ENCODE data around the gene TBC1D13. TPM values are rescaled to one million over a fixed set of nuclear protein-coding genes. Genes with fewer than 3 reads are reported as not detected.

TBC1D13 gene
- total and polyA plus RNA-seq, 10 of the 15 experiments (the other 5 are each of a cell fraction or from before 2014, with no cell fraction given): 3.0 to 23.1 (median 16.5) TPM

- ATAC-seq (peak; percentile 22), DNase-seq (ENCODE audit: low read depth, low spot score) (no peak), FAIRE-seq (no peak)
- 1% methylated on average over 4 of the region's 7 CpGs for WGBS (ENCODE audit: insufficient coverage, insufficient replicate concordance, low lambda C conversion rate, missing lambda C conversion rate)
- Histone ChIP-seq H2AFZ (ENCODE audit: control insufficient read depth, low read depth, low read length) (peak overlapping the region; percentile 3), H3K27ac (ENCODE audit: control insufficient read depth, insufficient read depth) (peak overlapping the region; percentile 38), H3K4me3 (peak overlapping the region; percentile 97), H3K9ac (ENCODE audit: control insufficient read depth, insufficient read depth, low read length) (peak overlapping the region; percentile 65), H3K36me3 (ENCODE audit: control insufficient read depth in 2 of 2, insufficient read depth in 2 of 2, low read length in 1 of 2) (peaks cover 0 to 1% of the 10 kb centered on the region in 2 experiments; a peak in 3 of 4 replicates), H3K4me2 (ENCODE audit: control insufficient read depth, insufficient read depth) (peak overlapping the region; percentile 64), H3K4me1 (ENCODE audit: control insufficient read depth, insufficient read depth, low read length) (peaks cover 10% of the 10 kb centered on the region), H4K20me1 (ENCODE audit: control insufficient read depth, insufficient read depth) (no peaks in the 10 kb centered on the region), H3K9me3 (replicated peaks; ENCODE audit: control insufficient read depth, insufficient read depth, low read length) (no peaks in the 10 kb centered on the region), H3K27me3 (replicated peaks in 1 of 2; ENCODE audit: control insufficient read depth in 2 of 2, insufficient read depth in 2 of 2, low read length in 1 of 2) (no peaks in the 10 kb centered on the region), H3K79me2 (ENCODE audit: control insufficient read depth, insufficient read depth, low read length) (peaks cover 19% of the 10 kb centered on the region)
- intact Hi-C loops (cut with micrococcal nuclease; ENCODE audit: unreplicated experiment): loop anchor here (2.0 kb wide), 1 partner anchor 15 kb away; no protein-coding TSS in a partner anchor
- SMC1A ChIA-PET (ENCODE audit: uncharacterized antibody, unreplicated experiment): interaction anchor here (0.9 to 2.2 kb wide), 4 partner anchors 16 to 140 kb away, joined by 3 to 18 read pairs (median 6); partner anchors contain the start of genes SPOUT1 and ZER1
- POLR2A ChIA-PET: interaction anchor here (0.6 to 2.3 kb wide), 4 partner anchors 16 to 108 kb away, joined by 3 to 13 read pairs (median 8); partner anchors contain the start of genes ENDOG and ZER1
- BruUV-seq (replicated peaks): no TSS peak
- in situ Hi-C loops (cut with MboI): no loop called here
- RAD21 ChIA-PET (ENCODE audit: unreplicated experiment): interaction anchor here (1.0 to 1.3 kb wide), 2 partner anchors 16 to 31 kb away, joined by 4 to 6 read pairs; partner anchors contain the start of genes ENDOG and ZER1
- CTCF ChIA-PET: interaction anchor here (0.8 to 2.0 kb wide), 5 partner anchors 15 to 140 kb away, joined by 3 to 14 read pairs (median 4); partner anchors contain the start of gene ZER1
- no peak for TF ChIP-seq ZNF217 (IDR thresholded peaks at IDR 0.05)
- no peak for TF ChIP-seq NR2C2 (IDR thresholded peaks at IDR 0.05; ENCODE audit: borderline replicate concordance, control insufficient read depth, insufficient read length, low read depth)
- TF ChIP-seq, protein P1, sequence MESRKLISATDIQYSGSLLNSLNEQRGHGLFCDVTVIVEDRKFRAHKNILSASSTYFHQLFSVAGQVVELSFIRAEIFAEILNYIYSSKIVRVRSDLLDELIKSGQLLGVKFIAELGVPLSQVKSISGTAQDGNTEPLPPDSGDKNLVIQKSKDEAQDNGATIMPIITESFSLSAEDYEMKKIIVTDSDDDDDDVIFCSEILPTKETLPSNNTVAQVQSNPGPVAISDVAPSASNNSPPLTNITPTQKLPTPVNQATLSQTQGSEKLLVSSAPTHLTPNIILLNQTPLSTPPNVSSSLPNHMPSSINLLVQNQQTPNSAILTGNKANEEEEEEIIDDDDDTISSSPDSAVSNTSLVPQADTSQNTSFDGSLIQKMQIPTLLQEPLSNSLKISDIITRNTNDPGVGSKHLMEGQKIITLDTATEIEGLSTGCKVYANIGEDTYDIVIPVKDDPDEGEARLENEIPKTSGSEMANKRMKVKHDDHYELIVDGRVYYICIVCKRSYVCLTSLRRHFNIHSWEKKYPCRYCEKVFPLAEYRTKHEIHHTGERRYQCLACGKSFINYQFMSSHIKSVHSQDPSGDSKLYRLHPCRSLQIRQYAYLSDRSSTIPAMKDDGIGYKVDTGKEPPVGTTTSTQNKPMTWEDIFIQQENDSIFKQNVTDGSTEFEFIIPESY (IDR thresholded peaks at IDR 0.05): no peak
- no peak for TF ChIP-seq TCF3 (IDR thresholded peaks at IDR 0.05; ENCODE audit: borderline replicate concordance, insufficient read depth, low read depth, low read length)
- no peak for TF ChIP-seq MEF2A (IDR thresholded peaks at IDR 0.05; ENCODE audit: insufficient read depth, low read depth, low read length)
- TF ChIP-seq BCL3 (IDR thresholded peaks at IDR 0.05; ENCODE audit: borderline replicate concordance, insufficient read depth, low read depth, low read length, poor library complexity, severe bottlenecking): no peak
- TF ChIP-seq PRDM15 (CRISPR knock-in tag; IDR thresholded peaks at IDR 0.05): no peak
- TF ChIP-seq RBBP5 (conservative IDR thresholded peaks at IDR 0.05): no peak
- no peak for TF ChIP-seq CUX1 (IDR thresholded peaks at IDR 0.05; ENCODE audit: insufficient replicate concordance, low read depth, low read length)
- TF ChIP-seq YY1 (IDR thresholded peaks at IDR 0.05; ENCODE audit: low read depth, low read length): no peak
These were observed 606 bp downstream of the TBC1D13 start for GRCh38 chr9:128787659-128788058.
